Measurements from ENCODE around the gene CDADC1. TPM values are rescaled to one million over a fixed set of nuclear protein-coding genes. Genes with fewer than 3 reads are reported as not detected.

The CDADC1 gene
- total and polyA plus RNA-seq, 7 donors: 2.4 to 12.2 (median 6.5) TPM

DNA sequence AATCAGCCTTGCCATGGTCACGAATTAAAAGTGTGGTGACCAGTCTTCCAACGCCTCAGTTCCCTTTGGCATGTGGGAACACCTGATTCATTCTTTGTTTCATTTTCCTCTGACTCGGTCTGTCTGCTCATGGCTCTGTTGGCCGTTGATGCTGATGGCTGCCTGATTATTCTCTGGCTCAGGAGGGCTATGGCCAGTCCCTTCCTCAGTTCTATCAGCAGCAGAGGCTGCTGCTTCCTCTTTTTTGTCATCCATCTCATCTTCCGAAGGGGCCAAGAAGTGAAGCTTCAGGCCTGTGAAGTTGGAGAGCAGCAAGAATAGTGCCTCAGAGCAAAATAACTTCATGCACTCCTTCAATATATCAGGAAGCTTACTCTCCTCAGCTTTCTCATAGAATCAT, 37.1 kb upstream of the CDADC1 start:
- Histone ChIP-seq H3K27me3 (no peaks in the 10 kb centered on the region), H3K27ac (no peak overlapping the region), H3K9me3 (no peaks in the 10 kb centered on the region), H3K4me1 (no peaks in the 10 kb centered on the region), H3K4me3 (no peak overlapping the region), H3K36me3 (peaks cover 0 to 35% (median 4%) of the 10 kb centered on the region in 4 donors)
- intact Hi-C loops (cut with DNase I): no loop called here
- WGBS, 2 donors: 94% methylated on average over 5 of the region's 5 CpGs
- no peak for TF ChIP-seq EP300 (IDR thresholded peaks at IDR 0.05)
- TF ChIP-seq, protein P1, sequence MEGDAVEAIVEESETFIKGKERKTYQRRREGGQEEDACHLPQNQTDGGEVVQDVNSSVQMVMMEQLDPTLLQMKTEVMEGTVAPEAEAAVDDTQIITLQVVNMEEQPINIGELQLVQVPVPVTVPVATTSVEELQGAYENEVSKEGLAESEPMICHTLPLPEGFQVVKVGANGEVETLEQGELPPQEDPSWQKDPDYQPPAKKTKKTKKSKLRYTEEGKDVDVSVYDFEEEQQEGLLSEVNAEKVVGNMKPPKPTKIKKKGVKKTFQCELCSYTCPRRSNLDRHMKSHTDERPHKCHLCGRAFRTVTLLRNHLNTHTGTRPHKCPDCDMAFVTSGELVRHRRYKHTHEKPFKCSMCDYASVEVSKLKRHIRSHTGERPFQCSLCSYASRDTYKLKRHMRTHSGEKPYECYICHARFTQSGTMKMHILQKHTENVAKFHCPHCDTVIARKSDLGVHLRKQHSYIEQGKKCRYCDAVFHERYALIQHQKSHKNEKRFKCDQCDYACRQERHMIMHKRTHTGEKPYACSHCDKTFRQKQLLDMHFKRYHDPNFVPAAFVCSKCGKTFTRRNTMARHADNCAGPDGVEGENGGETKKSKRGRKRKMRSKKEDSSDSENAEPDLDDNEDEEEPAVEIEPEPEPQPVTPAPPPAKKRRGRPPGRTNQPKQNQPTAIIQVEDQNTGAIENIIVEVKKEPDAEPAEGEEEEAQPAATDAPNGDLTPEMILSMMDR (IDR thresholded peaks at IDR 0.05): no peak
- no peak for TF ChIP-seq POLR2A (IDR thresholded peaks at IDR 0.05)
- no peak for TF ChIP-seq POLR2AphosphoS5 (IDR thresholded peaks at IDR 0.05)
- DNase-seq: no peak

DNA sequence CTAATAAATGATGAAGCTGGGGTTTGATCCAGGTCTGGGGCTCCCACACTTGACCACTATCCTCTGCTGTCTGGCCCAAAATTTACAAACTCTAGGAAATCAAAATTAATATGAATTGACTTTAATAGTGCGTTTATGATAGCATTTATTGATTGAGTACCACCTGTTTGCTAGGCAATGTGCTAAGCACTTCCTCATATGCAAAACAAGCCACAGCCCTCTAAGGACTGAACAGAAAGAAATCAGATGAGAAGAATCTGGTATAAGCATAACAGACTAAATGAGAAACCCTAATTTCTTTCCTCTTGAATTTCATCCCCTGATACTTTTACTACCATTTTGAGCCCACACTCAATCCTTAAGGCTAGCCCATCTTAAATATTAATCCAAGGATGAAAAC, 34.2 kb upstream of the CDADC1 start:
- 75 to 88% methylated on average over 1 of the region's 1 CpG for WGBS, 2 donors
- Histone ChIP-seq H3K4me1 (no peaks in the 10 kb centered on the region), H3K27me3 (peaks cover 0 to 14% (median 8%) of the 10 kb centered on the region in 3 donors), H3K9me3 (no peaks in the 10 kb centered on the region), H3K27ac (no peak overlapping the region), H3K4me3 (no peak overlapping the region), H3K36me3 (peaks cover 0 to 7% (median 0%) of the 10 kb centered on the region in 4 donors)
- DNase-seq: no peak
- intact Hi-C loops (cut with DNase I): no loop called here
- TF ChIP-seq EP300 (IDR thresholded peaks at IDR 0.05) (no peak), POLR2A (IDR thresholded peaks at IDR 0.05) (no peak), POLR2AphosphoS5 (IDR thresholded peaks at IDR 0.05) (no peak)
- TF ChIP-seq, protein P1 (IDR thresholded peaks at IDR 0.05): no peak

DNA sequence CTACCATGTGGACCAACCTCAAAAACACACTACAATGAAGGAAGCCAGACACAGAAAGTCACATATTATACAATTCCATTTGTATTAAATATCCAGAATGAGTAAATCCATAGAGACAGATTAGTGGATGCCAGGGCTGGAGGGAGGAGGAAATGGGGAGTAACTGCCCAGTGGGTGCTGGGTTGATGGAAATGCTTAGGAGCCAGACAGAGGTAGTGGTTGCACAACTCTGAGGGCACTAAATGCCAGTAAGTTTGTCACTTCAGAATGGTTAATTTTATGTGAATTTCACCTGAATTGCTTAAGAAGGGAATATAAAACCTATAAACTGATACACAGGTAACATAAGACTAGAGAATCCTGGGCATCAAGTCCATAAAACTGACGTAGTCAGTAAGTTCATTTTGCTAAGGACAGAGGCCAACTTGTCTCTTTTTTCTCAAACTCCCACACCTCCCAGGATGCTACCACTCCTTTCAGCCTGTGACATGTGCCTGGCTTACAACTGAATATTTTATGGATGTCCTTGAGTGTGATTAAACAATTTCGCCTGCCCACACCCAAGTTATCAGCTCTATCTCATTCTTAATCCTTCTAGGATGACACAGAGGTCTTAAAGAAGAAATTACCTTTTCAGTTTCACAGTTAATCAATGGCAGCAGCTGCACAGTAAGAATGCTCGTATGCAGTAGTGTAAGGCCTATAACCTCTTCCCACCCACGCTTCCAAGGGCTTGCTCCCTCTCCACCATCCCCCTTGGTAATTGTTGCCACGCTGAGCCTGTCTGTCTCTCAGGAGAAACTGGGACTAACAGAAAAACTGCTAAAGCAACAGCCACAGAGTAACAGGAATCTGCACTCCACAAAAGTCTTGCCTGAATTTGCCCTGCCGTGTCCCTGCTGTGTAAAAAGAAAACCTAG, 33.5 kb upstream of the CDADC1 start:
- WGBS, 2 donors: 63 to 72% methylated on average over 6 of the region's 6 CpGs
- TF ChIP-seq, protein P1 (IDR thresholded peaks at IDR 0.05): no peak
- TF ChIP-seq POLR2A (IDR thresholded peaks at IDR 0.05) (no peak), POLR2AphosphoS5 (IDR thresholded peaks at IDR 0.05) (no peak), EP300 (IDR thresholded peaks at IDR 0.05) (no peak)
- H3K27ac ChIP-seq: no peak overlapping the region
- no peak overlapping the region for H3K4me3 ChIP-seq
- H3K36me3 ChIP-seq: peaks cover 0 to 1% (median 0%) of the 10 kb centered on the region in 4 donors
- no peak for DNase-seq
- intact Hi-C loops (cut with DNase I): no loop called here
- H3K4me1 ChIP-seq: no peaks in the 10 kb centered on the region
- peaks cover 0 to 21% (median 16%) of the 10 kb centered on the region in 3 donors for H3K27me3 ChIP-seq
- no peaks in the 10 kb centered on the region for H3K9me3 ChIP-seq

DNA sequence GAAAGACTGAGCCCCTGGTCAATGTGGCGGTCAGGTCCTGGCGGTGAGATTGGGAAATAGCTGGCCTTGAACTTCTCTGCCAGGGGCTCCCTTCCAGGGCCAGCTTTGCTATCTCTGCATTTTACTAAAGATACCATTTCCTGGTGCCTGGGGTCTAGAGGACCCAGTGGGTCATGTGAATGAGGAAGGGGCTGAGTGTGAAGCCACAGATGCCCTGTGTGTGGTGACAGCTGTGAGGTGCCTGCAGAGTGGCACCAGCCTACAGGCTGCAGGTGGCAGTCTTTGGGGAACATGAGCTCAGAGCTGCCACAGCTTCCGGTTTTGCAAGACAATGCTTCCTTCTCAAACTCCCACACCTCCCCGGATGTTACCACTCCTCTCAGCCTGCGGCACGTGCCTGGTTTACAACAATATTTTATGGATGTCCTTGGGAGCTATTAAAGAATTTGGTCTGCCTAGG, 32.8 kb upstream of the CDADC1 start:
- TF ChIP-seq POLR2AphosphoS5 (IDR thresholded peaks at IDR 0.05): no peak
- TF ChIP-seq POLR2A (IDR thresholded peaks at IDR 0.05): no peak
- TF ChIP-seq, protein P1 (IDR thresholded peaks at IDR 0.05): no peak
- no peak for TF ChIP-seq EP300 (IDR thresholded peaks at IDR 0.05)
- H3K27me3 ChIP-seq: peaks cover 2 to 28% (median 23%) of the 10 kb centered on the region in 3 donors
- no peak overlapping the region for H3K4me3 ChIP-seq
- H3K4me1 ChIP-seq: peaks cover 0 to 5% (median 2%) of the 10 kb centered on the region in 4 donors
- no peak for DNase-seq
- intact Hi-C loops (cut with DNase I): no loop called here
- no peaks in the 10 kb centered on the region for H3K9me3 ChIP-seq
- WGBS, 2 donors: 33 to 36% methylated on average over 6 of the region's 6 CpGs
- no peak overlapping the region for H3K27ac ChIP-seq
- H3K36me3 ChIP-seq: no peaks in the 10 kb centered on the region

Measured in sigmoid colon (tissue), 7 donors.